ENCODE measurements around the gene SPSB1. TPM values are rescaled to one million over a fixed set of nuclear protein-coding genes. Genes with fewer than 3 reads are reported as not detected.

Gene SPSB1
- total RNA-seq, 1 experiment from 2014 or later, result 2.9 TPM

DNA sequence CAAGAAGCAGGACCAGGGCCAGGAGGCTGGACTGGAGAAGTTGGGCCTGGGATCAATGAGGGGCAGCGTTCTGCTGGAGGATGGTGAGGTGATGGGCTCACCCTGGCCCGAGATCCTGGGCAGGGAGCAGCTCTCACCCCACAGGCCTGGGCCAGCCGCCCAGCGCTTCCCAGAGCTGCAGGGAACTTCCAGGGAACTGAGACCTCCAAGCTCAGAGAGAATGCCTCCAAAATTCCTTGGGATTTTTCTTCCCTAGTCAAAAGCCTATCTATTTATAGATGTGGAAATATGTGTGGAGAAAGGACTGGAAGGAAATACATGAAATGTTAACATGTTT is 121.2 kb downstream of the SPSB1 start:
- no peak overlapping the region for H3K4me2 ChIP-seq (ENCODE audit: insufficient read depth, insufficient read length, low read length)
- H3K27ac Mint-ChIP-seq, result no peak overlapping the region; a peak in 1 of 7 replicates
- no peaks in the 10 kb centered on the region for H4K20me1 ChIP-seq (ENCODE audit: control insufficient read depth, insufficient read depth, insufficient read length)

More for the DNA sequence above, 121.2 kb downstream of the SPSB1 start:
- no peak overlapping the region for H2BK12ac ChIP-seq (ENCODE audit: insufficient read length, low read depth, low read length)
- no peak overlapping the region for H3K9ac ChIP-seq (ENCODE audit: extremely low read depth, insufficient read length, low read length)
- no peaks in the 10 kb centered on the region for H3K79me1 ChIP-seq (ENCODE audit: insufficient read depth, low read depth, low read length, poor library complexity, severe bottlenecking)
- no peak overlapping the region for H4K8ac ChIP-seq (replicated peaks; ENCODE audit: insufficient read length, low read depth, low read length)
- no peaks in the 10 kb centered on the region for H3K79me2 ChIP-seq (ENCODE audit: insufficient read depth, low read length)
- no peak overlapping the region for H2BK5ac ChIP-seq (ENCODE audit: insufficient read length, low read length)
- no peaks in the 10 kb centered on the region for H3K23me2 ChIP-seq (ENCODE audit: insufficient read length, low read depth, low read length, poor library complexity, severe bottlenecking)
- TF ChIP-seq, protein P1, sequence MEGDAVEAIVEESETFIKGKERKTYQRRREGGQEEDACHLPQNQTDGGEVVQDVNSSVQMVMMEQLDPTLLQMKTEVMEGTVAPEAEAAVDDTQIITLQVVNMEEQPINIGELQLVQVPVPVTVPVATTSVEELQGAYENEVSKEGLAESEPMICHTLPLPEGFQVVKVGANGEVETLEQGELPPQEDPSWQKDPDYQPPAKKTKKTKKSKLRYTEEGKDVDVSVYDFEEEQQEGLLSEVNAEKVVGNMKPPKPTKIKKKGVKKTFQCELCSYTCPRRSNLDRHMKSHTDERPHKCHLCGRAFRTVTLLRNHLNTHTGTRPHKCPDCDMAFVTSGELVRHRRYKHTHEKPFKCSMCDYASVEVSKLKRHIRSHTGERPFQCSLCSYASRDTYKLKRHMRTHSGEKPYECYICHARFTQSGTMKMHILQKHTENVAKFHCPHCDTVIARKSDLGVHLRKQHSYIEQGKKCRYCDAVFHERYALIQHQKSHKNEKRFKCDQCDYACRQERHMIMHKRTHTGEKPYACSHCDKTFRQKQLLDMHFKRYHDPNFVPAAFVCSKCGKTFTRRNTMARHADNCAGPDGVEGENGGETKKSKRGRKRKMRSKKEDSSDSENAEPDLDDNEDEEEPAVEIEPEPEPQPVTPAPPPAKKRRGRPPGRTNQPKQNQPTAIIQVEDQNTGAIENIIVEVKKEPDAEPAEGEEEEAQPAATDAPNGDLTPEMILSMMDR (conservative IDR thresholded peaks at IDR 0.05), result no peak
- H3T11ph ChIP-seq (ENCODE audit: low read length), result no peak overlapping the region
- Mint-ChIP-seq H3K4me1 (peaks cover 4 to 19% of the 10 kb centered on the region in 2 experiments), H3K9me3 (peaks cover 2 to 4% of the 10 kb centered on the region in 2 experiments; a peak in 2 of 5 replicates), H3K4me3 (no peak overlapping the region), H3K36me3 (ENCODE audit: insufficient read depth in 1 of 3, low read depth in 3 of 3) (peaks cover 0 to 2% (median 0%) of the 10 kb centered on the region in 3 experiments; a peak in 1 of 7 replicates), H3K27me3 (ENCODE audit: low read depth) (no peaks in the 10 kb centered on the region)
- no peak overlapping the region for H3K56ac ChIP-seq (ENCODE audit: insufficient read length, low read depth, low read length)
- H3K4me1 ChIP-seq (ENCODE audit: insufficient read depth, low read length), result no peaks in the 10 kb centered on the region
- H3K27me3 ChIP-seq (ENCODE audit: insufficient read depth, low read length), result no peaks in the 10 kb centered on the region
- whole genome bisulfite sequencing (ENCODE audit: extremely low coverage, insufficient read length, low lambda C conversion rate), result no CpG with 5 or more reads among the region's 4 CpGs
- H4K5ac ChIP-seq (ENCODE audit: insufficient read length, low read depth, low read length), result no peak overlapping the region
- H2BK120ac ChIP-seq (ENCODE audit: low read depth, low read length, poor library complexity, severe bottlenecking), result no peak overlapping the region
- H2AFZ ChIP-seq (ENCODE audit: low read length), result no peak overlapping the region
- H2BK15ac ChIP-seq (ENCODE audit: low read depth, low read length), result no peak overlapping the region
- no peak for DNase-seq
- no peak overlapping the region for H3K4ac ChIP-seq (ENCODE audit: low read depth, low read length)
- no peak overlapping the region for H2BK20ac ChIP-seq (ENCODE audit: low read depth, low read length, poor library complexity, severe bottlenecking)
- no peak overlapping the region for H2AK5ac ChIP-seq (ENCODE audit: insufficient read length, low read length)
- no peak overlapping the region for H3K14ac ChIP-seq (ENCODE audit: insufficient read depth, low read length)
- H3K18ac ChIP-seq (ENCODE audit: insufficient read length, low read depth, low read length), result no peak overlapping the region
- no peaks in the 10 kb centered on the region for H3K9me3 ChIP-seq (ENCODE audit: control insufficient read depth, low read depth, low read length)
- no peak overlapping the region for H3K27ac ChIP-seq (ENCODE audit: insufficient read length, low read depth, low read length)
- H4K91ac ChIP-seq (ENCODE audit: insufficient read length, low read depth, low read length), result no peak overlapping the region
- no peak overlapping the region for H3K23ac ChIP-seq (ENCODE audit: insufficient read length, low read depth, low read length)

Data from H9 (cell line).